Fibroblast of pulmonary artery (primary cell): Measurements from ENCODE around the gene NUDT14.

Experiments
- DNase-seq: peaks from one replicate; pipeline ENCODE4 v3.0.0-alpha.2; 2010; ENCODE audit warnings: low read depth
- H3K4me3 ChIP-seq: replicated peaks from 2 replicates; pipeline ENCODE4 v1.5.1; 2011; ENCODE audit warnings: low read depth, mild to moderate bottlenecking, control low read depth, low read length, moderate library complexity
- CTCF ChIP-seq: IDR thresholded peaks from 2 replicates; pipeline ENCODE4 v1.5.1; 2011; ENCODE audit warnings: mild to moderate bottlenecking, control low read depth, low read length, inconsistent platforms; ENCODE audit errors: missing control alignments

Gene NUDT14

GRCh38 chr14:105161309-105161708 lies 19.8 kb downstream of the NUDT14 start:
- TF ChIP-seq CTCF = no peak
- no peak for DNase-seq
- no peak overlapping the region for H3K4me3 ChIP-seq

- no peak for TF ChIP-seq CTCF
- DNase-seq = no peak
- no peak overlapping the region for H3K4me3 ChIP-seq
These were observed 20.3 kb downstream of the NUDT14 start for GRCh38 chr14:105160776-105161175.

- TF ChIP-seq CTCF = no peak
- no peak overlapping the region for H3K4me3 ChIP-seq
- no peak for DNase-seq
These were observed 21.8 kb downstream of the NUDT14 start for GRCh38 chr14:105159344-105159743.

- no peak for TF ChIP-seq CTCF
- DNase-seq = no peak
- H3K4me3 ChIP-seq = no peak overlapping the region
These were observed 22.3 kb downstream of the NUDT14 start for GRCh38 chr14:105158794-105159193.

GRCh38 chr14:105157872-105158271 lies 23.2 kb downstream of the NUDT14 start:
- H3K4me3 ChIP-seq = no peak overlapping the region
- no peak for DNase-seq
- TF ChIP-seq CTCF = no peak

GRCh38 chr14:105156414-105157375 lies 24.4 kb downstream of the NUDT14 start:
- H3K4me3 ChIP-seq = no peak overlapping the region
- DNase-seq = no peak
- TF ChIP-seq CTCF = no peak
